Activated CD4-positive, alpha-beta memory T cell treated with anti-CD3 and anti-CD28 coated beads for 36 hours (primary cell): Measurements from ENCODE around the gene RANBP3L. TPM values are rescaled to one million over a fixed set of nuclear protein-coding genes. Genes with fewer than 3 reads are reported as not detected.

Experiments used
- CTCF ChIA-PET: fragments of 350-600 bp; sonication (Branson Sonifier 250); formaldehyde crosslinking; loops from one replicate; lab custom pipeline; 2021; ENCODE audit warnings: antibody characterized with exemption, inconsistent platforms; lab: Charles Lee
- POLR2A ChIA-PET: fragments of 350-600 bp; sonication (Branson Sonifier 250); formaldehyde crosslinking; loops from one replicate; lab custom pipeline; 2021; ENCODE audit warnings: antibody characterized with exemption; lab: Charles Lee
- DNase-seq: peaks from one replicate; pipeline ENCODE4 v3.0.0-alpha.2; 2020
- H3K27ac Mint-ChIP-seq: one replicate; pipeline ENCODE4 v1.8.0; 2021; ENCODE audit warnings: mixed read lengths
- H3K27me3 Mint-ChIP-seq: one replicate; pipeline ENCODE4 v1.8.0; 2021; ENCODE audit warnings: mixed read lengths
- H3K36me3 Mint-ChIP-seq: one replicate; pipeline ENCODE4 v1.8.0; 2021; ENCODE audit warnings: mixed read lengths
- H3K4me1 Mint-ChIP-seq: one replicate; pipeline ENCODE4 v1.8.0; 2021; ENCODE audit warnings: low read depth, mixed read lengths
- H3K4me3 Mint-ChIP-seq: one replicate; pipeline ENCODE4 v1.8.0; 2021; ENCODE audit warnings: mild to moderate bottlenecking, mixed read lengths
- H3K9me3 Mint-ChIP-seq: one replicate; pipeline ENCODE4 v1.8.0; 2021; ENCODE audit warnings: mixed read lengths
- intact Hi-C: fragments of 100-400 bp; cut with micrococcal nuclease; formaldehyde crosslinking; loops from one replicate; pipeline ENCODE4 v1.15.1; 2023
- total RNA-seq, 2 experiments: library from RNA; stranded (reverse); gene quantifications; one replicate each; pipeline ENCODE4 v1.2.3, GENCODE V29; 2021

Gene RANBP3L
- total RNA-seq, 2 experiments from 2014 or later: not detected

DNA sequence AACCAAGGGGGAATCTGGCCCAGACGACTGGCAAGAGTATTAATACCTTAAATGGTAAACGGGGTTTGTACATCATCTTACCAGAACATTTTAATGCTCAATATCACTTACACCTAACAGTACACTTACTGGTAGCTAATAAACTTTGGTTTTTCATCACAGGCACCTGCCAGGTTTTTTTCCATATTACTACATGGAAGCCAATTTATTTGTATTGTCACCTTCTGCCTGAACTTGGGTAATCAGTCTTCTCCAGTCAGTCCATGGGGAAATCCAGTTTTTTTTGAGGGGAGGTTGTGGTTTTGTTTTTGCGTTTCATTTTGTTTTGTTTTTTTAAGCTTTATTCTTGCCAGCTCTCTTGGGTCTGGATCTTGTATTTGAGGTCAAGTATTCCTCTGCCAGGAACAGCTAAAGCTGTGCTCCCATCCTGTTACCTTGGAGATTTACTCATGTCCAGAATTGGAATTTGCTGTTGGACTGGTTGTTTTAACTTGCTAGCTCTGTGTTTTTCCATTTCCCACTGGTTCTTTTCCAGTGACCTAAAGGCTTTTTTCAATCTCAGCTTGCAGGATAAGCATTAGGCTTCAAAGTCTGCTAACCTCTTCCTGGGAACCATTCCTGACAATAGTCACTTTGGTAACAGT, 48.9 kb downstream of the RANBP3L start:
- DNase-seq: no peak
- intact Hi-C loops: no loop called here
- Mint-ChIP-seq H3K27ac (no peak overlapping the region), H3K4me1 (no peaks in the 10 kb centered on the region), H3K36me3 (no peaks in the 10 kb centered on the region), H3K9me3 (no peaks in the 10 kb centered on the region), H3K4me3 (no peak overlapping the region), H3K27me3 (peaks cover 6% of the 10 kb centered on the region)
- ChIA-PET CTCF (interaction anchor here (3.4 to 3.5 kb wide), 2 partner anchors 11 to 12 kb away, joined by 15 to 16 read pairs; partner anchors contain the start of gene NADK2), POLR2A (no interaction called here)

DNA sequence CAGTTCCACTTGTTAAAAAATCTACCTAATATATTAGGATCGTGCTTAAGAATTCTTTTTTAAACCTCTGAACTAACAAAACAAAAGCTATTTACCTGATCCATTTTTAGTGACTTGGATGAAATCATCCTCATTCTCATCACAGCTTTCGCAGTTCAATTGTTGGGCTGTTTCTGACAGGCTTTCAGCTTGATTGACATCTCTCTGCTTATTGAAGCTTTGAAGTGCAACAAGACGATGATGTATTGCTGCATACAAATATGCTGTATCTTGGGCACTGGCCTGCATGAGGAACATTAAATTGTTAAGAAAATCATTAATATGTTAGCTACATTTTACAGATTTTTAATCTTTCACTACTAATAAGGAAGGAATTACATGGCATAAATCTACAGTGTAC, 50.5 kb downstream of the RANBP3L start:
- Mint-ChIP-seq H3K4me3 (no peak overlapping the region), H3K36me3 (no peaks in the 10 kb centered on the region), H3K27ac (no peak overlapping the region), H3K9me3 (no peaks in the 10 kb centered on the region), H3K4me1 (no peaks in the 10 kb centered on the region), H3K27me3 (peaks cover 3% of the 10 kb centered on the region)
- no peak for DNase-seq
- CTCF ChIA-PET: interaction anchor here (1.1 to 3.5 kb wide), 3 partner anchors 9 to 255 kb away, joined by 3 to 16 read pairs (median 15); partner anchors contain the start of gene NADK2
- intact Hi-C loops: no loop called here
- POLR2A ChIA-PET: no interaction called here

DNA sequence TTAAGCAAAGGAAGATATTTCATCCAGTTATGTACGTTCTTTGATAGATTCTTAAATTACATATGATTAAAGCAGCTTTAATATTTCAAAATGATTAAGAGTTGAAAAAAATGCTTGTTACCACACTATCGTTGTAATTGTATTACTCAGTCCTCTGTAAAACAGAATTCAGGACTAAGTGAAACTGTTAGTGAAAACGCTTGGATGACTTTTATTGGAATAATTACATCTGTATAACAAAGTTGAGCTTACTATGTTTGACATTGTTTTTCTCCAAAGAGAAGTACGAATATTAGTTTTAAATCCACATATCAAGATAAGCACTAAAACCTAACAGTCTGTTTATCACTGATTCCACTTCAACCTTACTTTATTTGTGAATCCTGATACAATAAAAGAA, 51.3 kb downstream of the RANBP3L start:
- intact Hi-C loops: no loop called here
- Mint-ChIP-seq H3K4me1 (no peaks in the 10 kb centered on the region), H3K27ac (no peak overlapping the region), H3K4me3 (no peak overlapping the region), H3K9me3 (no peaks in the 10 kb centered on the region), H3K27me3 (peaks cover 1% of the 10 kb centered on the region), H3K36me3 (no peaks in the 10 kb centered on the region)
- ChIA-PET CTCF (interaction anchor here (3.4 to 3.5 kb wide), 2 partner anchors 9 to 15 kb away, joined by 15 to 16 read pairs; partner anchors contain the start of gene NADK2), POLR2A (no interaction called here)
- DNase-seq: no peak

DNA sequence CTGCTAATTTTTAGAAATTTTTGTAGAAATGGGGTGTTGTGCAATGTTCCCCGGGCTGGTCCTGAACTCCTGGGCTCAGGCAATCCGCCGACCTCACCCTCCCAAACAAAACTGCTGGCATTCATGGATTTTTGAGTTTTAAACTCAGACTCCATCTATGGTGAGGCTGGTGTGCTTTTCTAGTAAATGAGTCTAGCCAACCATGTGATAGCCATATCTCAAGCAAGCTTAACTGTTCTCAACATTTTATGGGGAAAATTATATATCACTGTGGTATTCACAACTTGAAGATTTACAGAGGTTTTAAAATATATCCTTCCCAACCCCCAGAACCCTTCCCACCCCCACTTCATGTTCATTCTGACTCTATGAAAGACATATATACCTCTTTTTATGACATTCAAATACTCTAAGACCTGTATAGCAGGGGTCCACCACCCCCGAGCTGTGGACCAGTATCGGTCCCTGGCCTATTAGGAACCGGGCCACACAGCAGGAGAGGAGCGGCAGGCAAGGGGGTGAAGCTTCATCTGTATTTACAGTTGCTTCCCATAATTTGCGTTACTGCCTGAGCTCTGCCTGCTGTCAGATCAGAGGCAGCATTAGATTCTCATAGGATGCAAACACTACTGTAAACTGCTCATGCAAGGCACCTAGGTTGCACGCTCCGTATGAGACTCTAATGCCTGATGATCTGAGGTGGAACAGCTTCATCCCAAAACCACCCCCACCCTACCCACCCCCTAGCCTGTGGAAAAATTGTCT, 55.5 kb downstream of the RANBP3L start:
- ChIA-PET POLR2A (no interaction called here), CTCF (interaction anchor here (0.9 kb wide), 1 partner anchor 19 kb away, joined by 3 read pairs; no protein-coding TSS in a partner anchor)
- H3K4me3 Mint-ChIP-seq: no peak overlapping the region
- H3K27me3 Mint-ChIP-seq: peaks cover 1% of the 10 kb centered on the region
- DNase-seq: no peak
- peaks cover 18% of the 10 kb centered on the region for H3K4me1 Mint-ChIP-seq
- H3K9me3 Mint-ChIP-seq: no peaks in the 10 kb centered on the region
- no peaks in the 10 kb centered on the region for H3K36me3 Mint-ChIP-seq
- intact Hi-C loops: loop anchor here (10.0 kb wide), 3 partner anchors 171 to 1129 kb away; partner anchors contain the start of genes NUP155 and WDR70
- H3K27ac Mint-ChIP-seq: no peak overlapping the region

DNA sequence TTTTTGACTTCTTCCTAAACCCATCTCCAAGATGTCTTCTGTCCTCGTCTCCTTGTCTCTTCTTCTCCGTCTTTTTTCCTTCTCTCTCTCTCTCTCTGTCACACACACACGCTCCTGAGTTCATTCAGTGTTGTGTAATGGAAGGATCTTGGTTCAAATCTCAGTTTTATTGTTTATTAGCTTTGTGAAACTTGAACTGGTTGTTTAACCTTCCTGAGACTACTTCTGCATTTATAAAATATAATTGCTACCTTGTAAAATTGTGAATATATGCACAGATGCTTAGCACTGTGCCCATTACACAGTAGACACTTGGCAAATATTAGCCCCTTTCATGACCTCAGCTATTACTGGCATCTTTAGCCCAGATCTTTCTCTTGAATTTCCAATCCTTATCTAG, 57.6 kb downstream of the RANBP3L start:
- Mint-ChIP-seq H3K4me3 (peak overlapping the region; percentile 2), H3K9me3 (no peaks in the 10 kb centered on the region), H3K27me3 (no peaks in the 10 kb centered on the region), H3K27ac (no peak overlapping the region), H3K36me3 (no peaks in the 10 kb centered on the region), H3K4me1 (peaks cover 34% of the 10 kb centered on the region)
- no peak for DNase-seq
- CTCF ChIA-PET: interaction anchor here (1.1 to 1.3 kb wide), 3 partner anchors 11 to 165 kb away, joined by 3 read pairs; no protein-coding TSS in a partner anchor
- POLR2A ChIA-PET: no interaction called here
- intact Hi-C loops: loop anchor here (5.0 to 10.0 kb wide), 4 partner anchors 169 to 1131 kb away; partner anchors contain the start of genes NIPBL, NUP155 and WDR70

DNA sequence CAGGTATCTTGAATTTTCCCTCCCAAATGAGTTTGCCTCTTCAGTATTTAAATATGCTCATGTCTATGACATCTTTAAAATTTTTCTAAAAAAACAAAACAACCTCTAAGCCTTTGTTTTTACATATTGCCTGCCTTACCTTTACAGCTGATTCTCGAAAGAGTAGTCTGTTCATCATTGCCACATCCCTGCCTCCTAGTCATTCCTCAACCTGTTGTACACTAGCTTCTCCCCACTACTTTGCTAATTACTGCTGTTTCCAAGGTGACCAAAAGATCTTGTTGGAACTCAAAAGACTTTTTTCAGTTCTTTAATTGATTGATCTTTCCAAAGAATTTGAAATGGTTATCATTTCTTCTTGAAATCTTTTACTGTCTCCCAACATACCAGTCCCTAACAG, 58.0 kb downstream of the RANBP3L start:
- H3K27me3 Mint-ChIP-seq: no peaks in the 10 kb centered on the region
- intact Hi-C loops: loop anchor here (5.0 to 10.0 kb wide), 4 partner anchors 169 to 1131 kb away; partner anchors contain the start of genes NIPBL, NUP155 and WDR70
- peak overlapping the region; percentile 75 for H3K4me3 Mint-ChIP-seq
- no peaks in the 10 kb centered on the region for H3K9me3 Mint-ChIP-seq
- H3K36me3 Mint-ChIP-seq: no peaks in the 10 kb centered on the region
- H3K27ac Mint-ChIP-seq: no peak overlapping the region
- no peak for DNase-seq
- POLR2A ChIA-PET: no interaction called here
- peaks cover 37% of the 10 kb centered on the region for H3K4me1 Mint-ChIP-seq
- CTCF ChIA-PET: interaction anchor here (0.8 to 1.3 kb wide), 4 partner anchors 12 to 165 kb away, joined by 3 to 4 read pairs (median 3); no protein-coding TSS in a partner anchor

DNA sequence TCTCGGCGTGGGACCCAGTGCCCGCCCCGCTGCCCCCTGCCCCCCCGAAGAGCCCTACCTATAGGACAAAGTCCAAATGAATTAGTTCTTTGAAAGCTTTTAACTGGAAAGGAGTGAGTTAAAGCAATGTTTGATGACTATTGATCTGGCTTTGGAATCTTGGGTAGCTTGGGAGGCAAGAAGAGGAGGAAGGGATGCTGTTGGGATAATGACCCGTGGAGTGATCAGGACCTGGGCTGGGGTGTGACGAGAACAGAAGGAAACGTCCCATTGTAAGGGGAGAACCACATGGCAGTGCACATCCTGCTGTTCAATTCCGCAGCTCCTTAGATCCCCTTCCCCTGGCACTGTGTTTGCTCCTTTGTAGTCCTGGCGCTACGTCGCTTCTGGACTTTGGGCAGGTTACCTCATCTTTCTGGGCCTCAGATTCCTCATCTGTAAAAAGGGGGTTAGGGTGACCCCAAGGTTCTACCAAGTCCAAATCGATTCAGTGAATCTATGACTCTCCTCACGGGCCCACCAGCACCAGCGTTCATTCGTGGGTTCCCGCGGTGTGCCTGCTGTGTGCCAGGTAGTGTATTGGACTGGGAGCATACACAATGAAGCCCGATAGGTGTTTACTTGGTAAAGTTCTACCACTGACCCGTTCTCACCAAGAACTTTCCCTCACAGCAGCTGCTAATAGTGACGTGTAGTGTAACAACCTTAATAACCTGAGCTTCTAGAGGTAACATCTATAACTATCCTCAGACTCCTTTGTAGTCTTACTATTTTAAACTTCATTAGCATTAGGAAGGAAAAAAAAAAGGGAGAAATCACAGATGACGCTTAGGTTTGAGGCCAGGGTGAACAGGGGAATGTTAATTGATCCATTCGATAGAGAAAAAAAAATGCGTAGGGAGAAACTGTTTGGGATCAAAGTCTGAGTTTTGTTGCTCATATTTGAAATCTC, 58.9 kb downstream of the RANBP3L start:
- peaks cover 39% of the 10 kb centered on the region for H3K4me1 Mint-ChIP-seq
- ChIA-PET CTCF (interaction anchor here (0.7 to 2.3 kb wide), 16 partner anchors 9 to 635 kb away, joined by 3 to 16 read pairs (median 4); partner anchors contain the start of genes LMBRD2 and SKP2), POLR2A (interaction anchor here (0.6 to 3.6 kb wide), 4 partner anchors 17 to 1322 kb away, joined by 3 to 34 read pairs (median 4); partner anchors contain the start of genes DNAJC21, LMBRD2 and SKP2)
- H3K36me3 Mint-ChIP-seq: no peaks in the 10 kb centered on the region
- no peaks in the 10 kb centered on the region for H3K27me3 Mint-ChIP-seq
- intact Hi-C loops: loop anchor here (1.0 to 10.0 kb wide), 7 partner anchors 92 to 1132 kb away; partner anchors contain the start of genes LMBRD2, NIPBL, NUP155 and SLC1A3
- peak; percentile 17 for DNase-seq
- no peaks in the 10 kb centered on the region for H3K9me3 Mint-ChIP-seq
- peak overlapping the region; percentile 86 for H3K27ac Mint-ChIP-seq
- H3K4me3 Mint-ChIP-seq: peak overlapping the region; percentile 75

DNA sequence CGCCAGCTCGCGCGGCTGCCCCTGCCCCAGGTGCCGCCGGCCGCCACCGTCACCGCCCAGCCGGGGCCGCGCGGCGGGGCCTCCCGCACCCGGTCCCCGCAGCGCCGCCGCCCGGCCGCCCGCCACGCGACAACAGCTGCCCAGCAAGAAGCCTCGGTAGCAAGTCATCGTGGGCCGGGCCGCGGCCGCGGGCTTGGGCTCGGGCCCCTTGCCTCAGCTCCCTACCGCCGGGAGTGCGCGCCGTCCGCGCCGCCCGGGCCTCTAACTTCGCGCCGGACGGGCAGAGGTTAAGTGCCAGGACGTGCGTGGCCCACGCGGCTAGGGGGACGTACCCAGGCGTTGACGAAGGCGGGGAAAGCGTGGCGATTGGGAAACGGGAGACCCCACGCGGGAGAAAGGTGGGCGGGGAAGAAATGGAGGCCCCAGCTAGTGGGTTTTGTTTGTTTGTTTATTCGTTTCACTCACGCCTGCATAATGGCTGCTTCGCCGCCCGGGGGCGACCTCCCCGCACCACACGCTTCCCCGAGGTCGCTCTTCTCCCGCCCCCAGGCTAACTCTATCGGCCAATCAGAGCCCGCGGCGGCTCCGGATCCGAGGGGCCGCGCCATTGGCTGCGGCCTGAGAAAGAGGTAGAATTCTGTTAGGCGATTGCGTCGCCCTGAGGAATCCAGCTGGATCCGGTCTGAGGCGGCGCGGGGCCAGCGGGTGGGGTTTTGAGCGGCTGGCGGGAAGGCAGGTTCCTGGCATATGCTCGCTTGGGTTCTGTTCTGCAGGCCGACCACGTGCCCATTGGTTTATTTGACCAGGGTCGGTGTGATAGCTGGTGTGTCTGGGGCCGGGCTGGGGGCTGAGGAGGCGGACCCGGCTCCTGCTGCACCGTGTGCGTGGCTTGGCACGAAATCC, 59.8 kb downstream of the RANBP3L start, which contains the start of gene NADK2:
Gene NADK2, minus strand, starts transcription at position 295 of the 903 bp plus-strand sequence. Its CDS starts 127 bp downstream, at position 168.
- Mint-ChIP-seq H3K9me3 (no peaks in the 10 kb centered on the region), H3K27me3 (no peaks in the 10 kb centered on the region), H3K4me1 (peaks cover 44% of the 10 kb centered on the region), H3K27ac (peak within 1 kb of the TSS; percentile 86), H3K36me3 (no peaks in the 10 kb centered on the region), H3K4me3 (peak within 1 kb of the TSS; percentile 80)
- DNase-seq: peak; percentile 96
- ChIA-PET POLR2A (interaction anchor here (0.9 to 3.6 kb wide), 4 partner anchors 12 to 1312 kb away, joined by 3 to 34 read pairs (median 3); partner anchors contain the start of genes DNAJC21, LMBRD2 and SKP2), CTCF (interaction anchor here (0.7 to 2.3 kb wide), 18 partner anchors 10 to 636 kb away, joined by 3 to 16 read pairs (median 4); partner anchors contain the start of genes LMBRD2 and SKP2)
- intact Hi-C loops: loop anchor here (1.0 to 10.0 kb wide), 7 partner anchors 91 to 1133 kb away; partner anchors contain the start of genes LMBRD2, NIPBL, NUP155 and SLC1A3

DNA sequence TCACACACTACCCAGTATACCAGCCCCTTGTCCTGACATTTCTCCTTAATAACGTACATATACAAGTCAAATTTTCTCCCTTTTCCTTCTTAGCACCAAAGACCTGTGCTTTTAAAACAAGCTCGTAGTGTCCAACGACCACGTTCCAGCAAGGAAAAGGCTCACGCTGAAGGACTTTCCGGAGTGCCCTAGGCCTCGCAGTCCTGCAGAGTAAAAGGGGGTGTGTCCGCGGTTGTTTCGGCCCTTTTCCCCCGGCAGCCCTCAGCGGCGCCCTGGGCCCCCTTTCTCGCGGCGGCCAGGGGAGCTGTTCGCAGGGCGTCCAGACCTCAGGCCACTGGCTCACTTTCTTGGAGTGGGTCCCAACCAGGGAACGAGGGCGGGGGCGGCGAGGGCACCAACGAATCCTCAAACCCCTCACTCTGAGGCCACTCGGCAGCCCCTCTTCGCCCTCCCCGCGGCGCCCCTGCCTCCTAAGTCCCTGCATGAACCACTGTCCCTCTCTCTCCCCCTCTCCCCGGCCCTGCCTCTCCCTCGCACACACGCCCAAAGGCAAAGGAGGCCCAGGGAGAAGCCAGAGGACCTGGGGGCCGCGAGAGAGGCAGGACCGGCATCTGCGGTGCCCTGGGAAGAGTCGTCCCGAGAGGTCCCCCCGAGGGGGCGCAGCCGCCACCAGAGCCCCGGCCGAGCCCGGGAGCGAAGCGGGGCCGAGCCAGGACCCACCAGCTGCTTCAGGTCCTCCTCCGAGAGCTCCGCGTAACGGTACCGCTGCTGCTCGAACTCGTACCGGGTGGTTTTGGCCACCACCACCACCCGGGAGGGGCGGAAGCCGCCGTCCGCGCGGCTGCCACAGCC, 60.7 kb downstream of the RANBP3L start:
- POLR2A ChIA-PET: interaction anchor here (0.9 to 3.6 kb wide), 4 partner anchors 11 to 1312 kb away, joined by 3 to 34 read pairs (median 3); partner anchors contain the start of genes DNAJC21, LMBRD2 and SKP2
- Mint-ChIP-seq H3K36me3 (no peaks in the 10 kb centered on the region), H3K27ac (peak overlapping the region; percentile 57), H3K27me3 (no peaks in the 10 kb centered on the region), H3K4me1 (peaks cover 44% of the 10 kb centered on the region), H3K9me3 (no peaks in the 10 kb centered on the region), H3K4me3 (peak overlapping the region; percentile 80)
- CTCF ChIA-PET: interaction anchor here (0.7 to 2.3 kb wide), 14 partner anchors 10 to 450 kb away, joined by 3 to 16 read pairs (median 4); partner anchors contain the start of genes LMBRD2 and SKP2
- intact Hi-C loops: loop anchor here (5.0 to 10.0 kb wide), 4 partner anchors 166 to 1134 kb away; partner anchors contain the start of genes NIPBL, NUP155 and WDR70
- peak; percentile 49 for DNase-seq
